Gastrocnemius medialis (tissue), 4 donors: ENCODE measurements around the gene TMEM161A. TPM values are rescaled to one million over a fixed set of nuclear protein-coding genes. Genes with fewer than 3 reads are reported as not detected.

Source experiments
- ATAC-seq, 2 donors: fragments of 150-250 bp; one replicate each; pipeline ENCODE4 v1.9.1; 2016
- DNase-seq, 2 donors: peaks; one replicate each; pipeline ENCODE4 v3.0.0-alpha.2; 2019
- H3K27ac ChIP-seq, 4 donors: fragments of 200-600 bp; sonication (generic); 1 replicate in 1 of 4; 2 replicates in 3 of 4; pipeline ENCODE4 v1.5.1; 2016 to 2018; ENCODE audit warnings: mild to moderate bottlenecking in 2 of 4, moderate library complexity in 1 of 4
- H3K27me3 ChIP-seq, 3 donors: fragments of 200-600 bp; sonication (generic) in 2 of 3; 1 replicate in 1 of 3; 2 replicates in 2 of 3; pipeline versions ENCODE4 v1.5.1 to v1.6.0; 2016 to 2019; ENCODE audit warnings: mild to moderate bottlenecking in 1 of 3, moderate library complexity in 1 of 3
- H3K36me3 ChIP-seq, 2 donors: fragments of 200-600 bp; sonication (generic) in 1 of 2; one replicate each; pipeline ENCODE4 v1.5.1; 2017 to 2018
- H3K4me1 ChIP-seq, 2 donors: fragments of 200-600 bp; sonication (generic) in 1 of 2; one replicate each; pipeline ENCODE4 v1.5.1; 2016 to 2017; ENCODE audit warnings: mild to moderate bottlenecking in 2 of 2
- H3K4me3 ChIP-seq, 4 donors: fragments of 200-600 bp; sonication (generic) in 3 of 4; 1 replicate in 1 of 4; 2 replicates in 3 of 4; pipeline ENCODE4 v1.5.1; 2016 to 2019; ENCODE audit warnings: mild to moderate bottlenecking in 2 of 4
- H3K9me3 ChIP-seq, 3 donors: fragments of 200-600 bp; sonication (generic) in 2 of 3; 1 replicate in 1 of 3; 2 replicates in 2 of 3; pipeline ENCODE4 v1.5.1; 2016 to 2019
- CTCF ChIP-seq, 5 experiments: fragments of 450-650 bp in 3 of 5; fragments of 200-600 bp in 2 of 5; sonication (generic) in 2 of 5; IDR thresholded peaks in 4 of 5; conservative IDR thresholded peaks in 1 of 5; 1 replicate in 4 of 5; 2 replicates in 1 of 5; pipeline ENCODE4 v1.5.1; 2016 to 2019; ENCODE audit warnings: antibody characterized with exemption in 5 of 5, mild to moderate bottlenecking in 3 of 5, moderate library complexity in 3 of 5
- POLR2A ChIP-seq, 2 donors: fragments of 450-650 bp; IDR thresholded peaks; one replicate each; pipeline ENCODE4 v1.6.1; 2017; ENCODE audit warnings: antibody characterized with exemption in 2 of 2, mild to moderate bottlenecking in 2 of 2, moderate library complexity in 2 of 2
- in situ Hi-C, 4 donors: fragments of 200-750 bp; cut with MboI; loops; one replicate each; pipeline versions ENCODE4 v1.15.0 to v1.8.0; 2017; ENCODE audit warnings: low sequenced_read_pairs in 4 of 4
- intact Hi-C: fragments of 100-400 bp; cut with DNase I; formaldehyde crosslinking; loops from one replicate; pipeline ENCODE4 v1.15.1; 2023; ENCODE audit warnings: low total_unique reads
- total RNA-seq, 4 donors: library from RNA; depleted of rRNA; stranded (reverse); fragments of >200 nt; gene quantifications; one replicate each; pipeline versions ENCODE4 v1.1.0 to v1.2.3, GENCODE V29; 2016

The TMEM161A gene
- total RNA-seq, 4 donors from 2014 or later, result 30.1 to 52.1 (median 42.8) TPM

GRCh38 chr19:19170873-19171672 is 32.8 kb upstream of the TMEM161A start:
- H3K4me1 ChIP-seq, result peaks cover 19 to 26% of the 10 kb centered on the region in 2 donors
- in situ Hi-C loops, result no loop called here
- no peaks in the 10 kb centered on the region for H3K9me3 ChIP-seq
- H3K27me3 ChIP-seq, result no peaks in the 10 kb centered on the region
- no peak for DNase-seq
- no peak overlapping the region for H3K4me3 ChIP-seq
- no peak for ATAC-seq
- intact Hi-C loops, result no loop called here
- H3K27ac ChIP-seq, result peak overlapping the region in 1 of 4 donors; percentile 54
- no peak for TF ChIP-seq POLR2A (IDR thresholded peaks at IDR 0.05)
- TF ChIP-seq CTCF (IDR thresholded peaks at IDR 0.05 in 4 of 5, conservative IDR thresholded peaks at IDR 0.05 in 1 of 5), result no peak
- no peaks in the 10 kb centered on the region for H3K36me3 ChIP-seq

- Histone ChIP-seq H3K4me1 (peaks cover 19 to 26% of the 10 kb centered on the region in 2 donors), H3K27me3 (no peaks in the 10 kb centered on the region), H3K9me3 (no peaks in the 10 kb centered on the region), H3K36me3 (no peaks in the 10 kb centered on the region), H3K4me3 (peak within 1 kb of the TSS; percentile 45 to 55 (median 52)), H3K27ac (peak within 1 kb of the TSS in 2 of 4 donors; percentile 14 to 15)
- no peak for TF ChIP-seq POLR2A (IDR thresholded peaks at IDR 0.05)
- TF ChIP-seq CTCF (IDR thresholded peaks at IDR 0.05 in 4 of 5, conservative IDR thresholded peaks at IDR 0.05 in 1 of 5), result no peak
- in situ Hi-C loops, result no loop called here
- DNase-seq (peak; percentile 67 to 80), ATAC-seq (peak; percentile 73 to 81)
- intact Hi-C loops, result no loop called here
These were observed 32.0 kb upstream of the TMEM161A start, which contains the start of gene MEF2B for GRCh38 chr19:19170053-19170872. MEF2B (minus strand) TSS chr19:19170263; CDS start chr19:19150735, 19,528 bp downstream.

GRCh38 chr19:19169236-19170052 is 31.2 kb upstream of the TMEM161A start:
- no peak for TF ChIP-seq CTCF (IDR thresholded peaks at IDR 0.05 in 4 of 5, conservative IDR thresholded peaks at IDR 0.05 in 1 of 5)
- no peak for TF ChIP-seq POLR2A (IDR thresholded peaks at IDR 0.05)
- H3K4me1 ChIP-seq, result peaks cover 19 to 26% of the 10 kb centered on the region in 2 donors
- H3K27me3 ChIP-seq, result no peaks in the 10 kb centered on the region
- peak overlapping the region in 1 of 4 donors; percentile 14 for H3K27ac ChIP-seq
- DNase-seq (no peak), ATAC-seq (peak in 1 of 2 donors; percentile 2)
- peak overlapping the region; percentile 45 to 55 (median 52) for H3K4me3 ChIP-seq
- H3K9me3 ChIP-seq, result no peaks in the 10 kb centered on the region
- intact Hi-C loops, result no loop called here
- H3K36me3 ChIP-seq, result no peaks in the 10 kb centered on the region
- in situ Hi-C loops, result no loop called here

- no peak overlapping the region for H3K27ac ChIP-seq
- no peak for TF ChIP-seq POLR2A (IDR thresholded peaks at IDR 0.05)
- TF ChIP-seq CTCF (IDR thresholded peaks at IDR 0.05 in 4 of 5, conservative IDR thresholded peaks at IDR 0.05 in 1 of 5), result no peak
- no peaks in the 10 kb centered on the region for H3K36me3 ChIP-seq
- intact Hi-C loops, result no loop called here
- in situ Hi-C loops, result no loop called here
- no peak for ATAC-seq
- no peaks in the 10 kb centered on the region for H3K27me3 ChIP-seq
- DNase-seq, result no peak
- H3K9me3 ChIP-seq, result no peaks in the 10 kb centered on the region
- H3K4me1 ChIP-seq, result peaks cover 19 to 25% of the 10 kb centered on the region in 2 donors
- H3K4me3 ChIP-seq, result no peak overlapping the region
These were observed 29.3 kb upstream of the TMEM161A start for GRCh38 chr19:19167612-19168011.
